K562 (cell line): ENCODE measurements around the gene USP15. TPM values are rescaled to one million over a fixed set of nuclear protein-coding genes. Genes with fewer than 3 reads are reported as not detected.

Experiments used
- C11orf30 ChIP-seq: fragments of 450-650 bp; IDR thresholded peaks from 2 replicates; pipeline ENCODE4 v1.6.1; 2016; ENCODE audit warnings: low read depth, mild to moderate bottlenecking
- CBX3 ChIP-seq, 2 experiments: IDR thresholded peaks; 1 replicate in 1 of 2; 2 replicates in 1 of 2; pipeline ENCODE4 v1.6.1; 2012; ENCODE audit warnings: inconsistent platforms in 2 of 2, low read length in 2 of 2, borderline replicate concordance in 1 of 2, control low read depth in 1 of 2
- CREB3 ChIP-seq: fragments of 450-650 bp; conservative IDR thresholded peaks from 2 replicates; pipeline ENCODE4 v1.6.1; 2016; ENCODE audit warnings: missing genetic modification characterization, low read depth, mild to moderate bottlenecking, missing compliant biosample characterization, moderate library complexity
- E2F4 ChIP-seq: sonication (generic); formaldehyde crosslinking; IDR thresholded peaks from 2 replicates; pipeline ENCODE4 v1.8.0; 2022; ENCODE audit warnings: mild to moderate bottlenecking, low read depth, missing genetic modification reagents
- EP300 ChIP-seq: IDR thresholded peaks from 2 replicates; pipeline ENCODE4 v1.6.1; 2012; ENCODE audit warnings: low read length, improper control_type of control experiment
- GATA2 ChIP-seq: sonication (generic); formaldehyde crosslinking; IDR thresholded peaks from 2 replicates; pipeline ENCODE4 v1.4.0; 2020; ENCODE audit warnings: mild to moderate bottlenecking, missing genetic modification reagents
- GATAD2B ChIP-seq: fragments of 450-650 bp; IDR thresholded peaks from 2 replicates; pipeline ENCODE4 v1.6.1; 2017; ENCODE audit warnings: mild to moderate bottlenecking, borderline replicate concordance
- HDAC1 ChIP-seq, 2 experiments: fragments of 450-650 bp; IDR thresholded peaks; 2 replicates each; pipeline ENCODE4 v1.6.1; 2016 to 2017; ENCODE audit warnings: inconsistent platforms in 1 of 2, mild to moderate bottlenecking in 1 of 2, moderate library complexity in 1 of 2
- HDAC6 ChIP-seq: IDR thresholded peaks from 2 replicates; pipeline ENCODE4 v1.6.1; 2012; ENCODE audit warnings: low read depth, mild to moderate bottlenecking, control low read depth, inconsistent platforms, low read length, moderate library complexity
- HMBOX1 ChIP-seq: sonication (generic); IDR thresholded peaks from 2 replicates; pipeline ENCODE4 v1.6.1; 2016
- ID3 ChIP-seq, 2 experiments: fragments of 250-450 bp in 1 of 2; fragments of 450-650 bp in 1 of 2; sonication (Bioruptor Pico) in 1 of 2; IDR thresholded peaks; 2 replicates each; pipeline versions ENCODE4 v1.6.1 to v1.8.0; 2016 to 2021; ENCODE audit warnings: mild to moderate bottlenecking in 2 of 2, moderate library complexity in 2 of 2, missing compliant biosample characterization in 1 of 2, missing genetic modification characterization in 1 of 2
- KLF16 ChIP-seq: IDR thresholded peaks from 2 replicates; pipeline ENCODE4 v1.6.1; 2016; ENCODE audit warnings: antibody characterized with exemption
- LCOR ChIP-seq: sonication (generic); formaldehyde crosslinking; IDR thresholded peaks from 2 replicates; pipeline ENCODE4 v1.8.0; 2022; ENCODE audit warnings: mild to moderate bottlenecking, missing genetic modification reagents
- MAFG ChIP-seq: fragments of 450-650 bp; conservative IDR thresholded peaks from 2 replicates; pipeline ENCODE4 v1.6.1; 2016; ENCODE audit warnings: missing genetic modification characterization, missing compliant biosample characterization
- MEIS2 ChIP-seq: fragments of 450-650 bp; IDR thresholded peaks from 2 replicates; pipeline ENCODE4 v1.6.1; 2014; ENCODE audit warnings: mild to moderate bottlenecking; ENCODE audit not compliant: partially characterized antibody
- MTA1 ChIP-seq: fragments of 450-650 bp; IDR thresholded peaks from 2 replicates; pipeline ENCODE4 v1.6.1; 2017; ENCODE audit warnings: borderline replicate concordance
- NR1H2 ChIP-seq: sonication (generic); formaldehyde crosslinking; IDR thresholded peaks from 2 replicates; pipeline ENCODE4 v1.4.0; 2020; ENCODE audit warnings: mild to moderate bottlenecking, missing genetic modification reagents
- POLR2H ChIP-seq: IDR thresholded peaks from 2 replicates; pipeline ENCODE4 v1.6.1; 2016; ENCODE audit warnings: missing genetic modification characterization, low read depth, mild to moderate bottlenecking, control low read depth, missing compliant biosample characterization, moderate library complexity
- SMARCA4 ChIP-seq: fragments of 450-650 bp; IDR thresholded peaks from 2 replicates; pipeline ENCODE4 v1.6.1; 2016
- STAT5A ChIP-seq: IDR thresholded peaks from 2 replicates; pipeline ENCODE4 v1.6.1; 2012; ENCODE audit warnings: low read length, inconsistent platforms, borderline replicate concordance
- TEAD4 ChIP-seq, 2 experiments: sonication (generic) in 1 of 2; formaldehyde crosslinking in 1 of 2; IDR thresholded peaks; 2 replicates each; pipeline versions ENCODE4 v1.6.1 to v1.8.0; 2012 to 2022; ENCODE audit warnings: borderline replicate concordance in 1 of 2, inconsistent platforms in 1 of 2, low read length in 1 of 2, mild to moderate bottlenecking in 1 of 2, missing genetic modification reagents in 1 of 2
- ZBTB26 ChIP-seq: fragments of 450-650 bp; formaldehyde crosslinking; IDR thresholded peaks from 2 replicates; pipeline ENCODE4 v1.4.0; 2022; ENCODE audit warnings: missing genetic modification characterization
- ZNF316 ChIP-seq: fragments of 450-650 bp; IDR thresholded peaks from 2 replicates; pipeline ENCODE4 v1.6.1; 2016
- polyA plus RNA-seq, 8 experiments: library from polyadenylated mRNA; depleted of rRNA in 4 of 8; stranded (reverse) in 5 of 8; unstranded in 3 of 8; fragments of >200 nt; fragmentation: Nextera tagmentation in 2 of 8; fragmentation: Illumina TruSeq in 1 of 8; extraction: Ambion mirVana in 2 of 8; extraction: Trizol in 1 of 8; gene quantifications; 2 replicates each; pipeline versions ENCODE4 v1.2.1 to v1.2.3, GENCODE V29; 2011 to 2014; ENCODE audit warnings: inconsistent platforms in 1 of 8, missing spikeins in 1 of 8
- total RNA-seq, 7 experiments: library from RNA; depleted of rRNA in 6 of 7; stranded (reverse); fragments of >200 nt in 6 of 7; fragmentation: Illumina TruSeq in 2 of 7; extraction: Trizol in 2 of 7; gene quantifications; 2 replicates each; pipeline versions ENCODE4 v1.2.1 to v1.2.3, GENCODE V29; 2011 to 2021; ENCODE audit warnings: low replicate concordance in 1 of 7

The USP15 gene
- total and polyA plus RNA-seq, 9 of the 15 experiments (the other 6 are each of a cell fraction or from before 2014, with no cell fraction given), result 140 to 272 (median 182) TPM

- TF ChIP-seq CREB3 (no peak), ID3 (CRISPR knock-in tag; IDR thresholded peaks at IDR 0.05) (no peak), ID3 (tag; IDR thresholded peaks at IDR 0.05) (0 out of 2 replicates have a peak, but pooled peaks have one; percentile 37), KLF16 (peak; percentile 65; the same call in 1 of the 2 replicates), EP300 (peak; percentile 92), MTA1 (peak; percentile 23; the same call in 1 of the 2 replicates), POLR2H (tag) (peak; percentile 26; the same call in 1 of the 2 replicates), SMARCA4 (peak; percentile 92), TEAD4 (IDR thresholded peaks at IDR 0.05; ENCODE audit: low read length) (peak; percentile 89), TEAD4 (CRISPR knock-in tag; IDR thresholded peaks at IDR 0.05; ENCODE audit: borderline replicate concordance) (no peak), HDAC6 (no peak), E2F4 (CRISPR knock-in tag) (no peak), GATA2 (peak; percentile 82), HMBOX1 (peak; percentile 95), MEIS2 (peak; percentile 54), MAFG (tag) (peak; percentile 86), LCOR (CRISPR knock-in tag) (peak; percentile 100), ZNF316 (peak; percentile 90), GATAD2B (peak; percentile 70; the same call in 1 of the 2 replicates), HDAC1 (IDR thresholded peaks at IDR 0.05) (peak in 1 of 2 experiments; percentile 34; a peak in 1 of 4 replicates), C11orf30 (peak; percentile 88), CBX3 (IDR thresholded peaks at IDR 0.05; ENCODE audit: borderline replicate concordance in 1 of 2, low read length in 2 of 2) (peak in 1 of 2 experiments; percentile 76; a peak in 1 of 3 replicates), ZBTB26 (CRISPR knock-in tag) (no peak), NR1H2 (CRISPR knock-in tag) (no peak), STAT5A (peak; percentile 65; the same call in 1 of the 2 replicates)
Observed at GRCh38 chr12:62250671-62251608, 9.3 kb upstream of the USP15 start (continued).
